Fibroblast of gingiva (primary cell): ENCODE data around the gene GOLPH3.
"Not testable (repeated sequence)": the region's sequence is repeated elsewhere in the genome, so short reads cannot be mapped to it uniquely, and the experiment has no call there.

ENCODE experiments used
- DNase-seq: peaks from one replicate; pipeline ENCODE4 v3.0.0-alpha.2; 2011; ENCODE audit warnings: low read depth

GOLPH3 gene

GRCh38 chr5:32135086-32135485 is 39.0 kb downstream of the GOLPH3 start:
- no peak for DNase-seq

GRCh38 chr5:32132757-32133156 is 41.4 kb downstream of the GOLPH3 start:
- DNase-seq = no peak

GRCh38 chr5:32131604-32132003 is 42.5 kb downstream of the GOLPH3 start:
- DNase-seq = no peak

- no peak for DNase-seq
Measured at GRCh38 chr5:32130865-32131264, 43.3 kb downstream of the GOLPH3 start.

- DNase-seq = no peak
Measured at GRCh38 chr5:32129074-32129598, 45.0 kb downstream of the GOLPH3 start.

- no peak for DNase-seq
Measured at GRCh38 chr5:32127711-32128110, 46.4 kb downstream of the GOLPH3 start.

- DNase-seq = peak; percentile 20
Measured at GRCh38 chr5:32126691-32127090, 47.4 kb downstream of the GOLPH3 start.

GRCh38 chr5:32123889-32124676 is 50.0 kb downstream of the GOLPH3 start:
- DNase-seq = no peak

GRCh38 chr5:32123058-32123805 is 50.9 kb downstream of the GOLPH3 start:
- no peak for DNase-seq

GRCh38 chr5:32118922-32119321 is 55.2 kb downstream of the GOLPH3 start:
- DNase-seq = not testable (repeated sequence)

GRCh38 chr5:32116574-32117313 is 57.4 kb downstream of the GOLPH3 start:
- DNase-seq = no peak

- DNase-seq = no peak
Measured at GRCh38 chr5:32115985-32116384, 58.1 kb downstream of the GOLPH3 start.

- DNase-seq = no peak
Measured at GRCh38 chr5:32110111-32110696, 63.9 kb downstream of the GOLPH3 start.

GRCh38 chr5:32109236-32109635 is 64.9 kb downstream of the GOLPH3 start:
- DNase-seq = peak; percentile 71

GRCh38 chr5:32108167-32108566 is 66.0 kb downstream of the GOLPH3 start:
- DNase-seq = no peak

GRCh38 chr5:32107291-32107690 is 66.8 kb downstream of the GOLPH3 start:
- no peak for DNase-seq

GRCh38 chr5:32103521-32103920 is 70.6 kb downstream of the GOLPH3 start:
- no peak for DNase-seq

- DNase-seq = no peak
Measured at GRCh38 chr5:32102254-32102986, 71.7 kb downstream of the GOLPH3 start.

- DNase-seq = no peak
Measured at GRCh38 chr5:32100691-32101302, 73.3 kb downstream of the GOLPH3 start.

- peak; percentile 79 for DNase-seq
Measured at GRCh38 chr5:32100230-32100629, 73.9 kb downstream of the GOLPH3 start.

GRCh38 chr5:32099486-32100035 is 74.6 kb downstream of the GOLPH3 start:
- DNase-seq = no peak
